GM21717 (cell line): ENCODE results near the gene ABTB1.
"Not testable (repeated sequence)": the region's sequence is repeated elsewhere in the genome, so short reads cannot be mapped to it uniquely, and the experiment has no call there.

Experiments
- ATAC-seq: cut with Tn5 transposase; IDR thresholded peaks from one replicate; pipeline ENCODE4 v1.9.1; 2021; ENCODE audit warnings: mild to moderate bottlenecking, moderate library complexity; ENCODE audit not compliant: unreplicated experiment

ABTB1 gene

DNA sequence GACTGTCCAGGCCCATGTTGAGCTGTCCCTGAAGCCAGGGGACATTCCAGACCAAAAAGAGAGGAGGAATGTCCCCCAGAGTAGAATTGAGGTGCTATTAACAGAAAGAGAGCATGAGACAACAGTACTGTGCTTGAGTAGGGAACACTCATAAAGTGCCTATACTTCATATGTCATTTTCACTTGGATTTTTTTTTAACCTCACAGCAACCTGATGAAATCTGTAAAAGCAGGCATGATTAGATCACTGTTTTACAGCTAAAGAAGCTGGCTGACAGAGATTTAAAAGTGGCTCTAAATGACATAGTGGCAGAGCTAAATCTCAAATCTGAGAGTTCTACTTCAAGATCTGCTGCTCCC is 24.9 kb upstream of the ABTB1 start:
- no peak for ATAC-seq

DNA sequence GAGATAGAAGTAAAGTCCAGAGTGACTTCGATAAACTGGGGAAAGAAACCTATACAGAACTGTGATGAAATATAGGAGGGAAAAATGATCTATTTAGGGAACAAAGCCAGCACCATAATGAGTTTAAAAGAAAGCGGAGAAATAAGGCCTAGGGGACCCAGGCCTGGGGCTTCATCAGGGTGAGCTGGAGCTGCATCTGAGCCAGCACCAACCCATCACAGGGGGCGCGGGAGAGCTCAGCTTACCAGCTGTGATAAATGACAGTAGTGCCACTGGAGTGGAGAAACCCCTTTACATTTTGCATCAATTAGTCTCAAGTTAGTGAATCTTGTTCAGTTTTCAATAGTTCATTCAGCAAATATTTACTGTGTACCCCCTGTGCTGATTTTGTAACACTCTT is 22.5 kb upstream of the ABTB1 start:
- ATAC-seq = no peak

DNA sequence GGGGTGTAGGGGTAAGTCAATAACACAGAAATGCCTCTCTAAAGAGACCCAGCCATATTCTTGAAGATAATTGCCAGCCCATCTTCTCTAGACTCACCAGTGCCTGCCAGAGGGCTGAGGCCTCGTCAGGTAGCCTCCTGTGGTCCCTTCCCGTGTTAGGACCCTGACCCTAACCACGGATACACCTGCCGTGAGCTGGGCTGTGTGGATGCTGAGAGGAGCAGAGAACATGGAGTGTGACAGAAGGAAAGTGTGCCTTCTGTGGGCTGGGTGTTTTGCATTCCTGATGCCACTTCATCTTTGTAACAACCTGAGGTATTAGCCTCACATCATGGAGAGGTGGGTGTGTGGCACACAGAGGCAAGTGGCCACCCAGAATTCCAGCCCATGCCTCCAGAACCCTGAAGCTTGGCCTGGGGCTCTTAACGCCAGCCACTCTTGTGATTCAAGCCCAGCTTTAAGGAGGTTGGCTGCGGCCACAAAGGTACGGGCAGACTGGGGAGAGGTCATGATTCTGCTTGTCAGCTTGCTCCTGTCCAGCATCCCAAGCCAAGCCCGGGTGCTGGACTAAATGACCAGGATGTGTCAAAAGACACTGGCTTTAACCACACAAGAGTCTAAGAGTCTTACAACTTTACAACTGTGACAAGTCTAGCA is 21.1 kb upstream of the ABTB1 start:
- no peak for ATAC-seq

DNA sequence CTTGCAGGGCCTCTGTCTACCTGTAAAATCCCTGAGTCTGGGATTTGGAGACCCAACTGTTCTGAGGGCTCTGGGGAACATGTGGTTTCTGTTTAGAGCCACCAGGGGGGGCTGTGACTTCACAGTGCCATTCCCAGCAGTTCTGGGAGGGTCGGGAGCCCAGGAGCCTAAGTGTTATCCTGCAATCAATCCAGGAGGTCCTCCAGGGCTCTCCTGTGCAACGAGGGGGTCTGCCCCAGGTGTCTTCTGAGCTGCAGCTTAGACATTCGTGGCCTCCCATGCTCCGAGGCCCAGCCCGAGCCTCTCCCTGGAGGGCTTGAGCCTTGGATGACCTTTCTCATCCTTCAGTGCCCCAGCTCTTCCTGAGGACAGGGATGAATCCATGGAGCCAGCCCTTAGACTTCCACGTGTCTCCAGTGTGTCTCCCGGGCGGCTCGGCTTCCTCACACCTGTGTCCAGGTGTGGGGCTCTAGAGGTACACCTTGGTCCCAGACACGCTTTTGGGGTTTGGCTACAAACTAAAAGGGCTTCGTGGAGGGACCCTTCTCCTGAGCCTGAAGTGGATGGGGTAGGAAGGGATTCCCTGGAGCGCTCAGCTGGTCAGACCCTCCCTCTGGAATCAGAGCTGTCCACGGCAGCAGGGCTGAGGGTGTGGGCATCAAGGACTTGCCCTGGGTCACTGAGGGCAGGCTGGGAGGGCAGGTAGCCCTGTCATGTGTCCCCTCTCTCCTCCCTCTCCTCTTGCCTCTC is 20.3 kb upstream of the ABTB1 start:
- ATAC-seq = no peak

DNA sequence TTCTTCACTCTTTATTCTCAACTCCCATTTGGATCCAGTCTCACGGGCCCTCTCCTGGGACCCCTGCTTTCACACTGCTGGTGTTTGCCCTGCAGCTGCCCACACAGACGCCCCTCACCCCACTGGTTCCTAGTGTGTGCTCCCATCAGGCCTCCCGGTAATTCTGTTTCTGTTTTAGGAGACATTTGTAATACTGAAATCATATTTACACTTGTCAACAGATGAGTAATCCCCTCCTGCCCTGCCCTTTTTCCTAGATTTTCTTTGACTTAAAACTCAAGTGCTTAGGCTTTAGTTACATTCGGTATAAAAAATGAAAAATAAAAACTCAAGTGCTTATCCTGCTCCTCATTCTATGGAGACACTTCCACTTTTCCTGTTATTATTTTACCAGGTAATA is 18.4 kb upstream of the ABTB1 start:
- ATAC-seq = no peak

DNA sequence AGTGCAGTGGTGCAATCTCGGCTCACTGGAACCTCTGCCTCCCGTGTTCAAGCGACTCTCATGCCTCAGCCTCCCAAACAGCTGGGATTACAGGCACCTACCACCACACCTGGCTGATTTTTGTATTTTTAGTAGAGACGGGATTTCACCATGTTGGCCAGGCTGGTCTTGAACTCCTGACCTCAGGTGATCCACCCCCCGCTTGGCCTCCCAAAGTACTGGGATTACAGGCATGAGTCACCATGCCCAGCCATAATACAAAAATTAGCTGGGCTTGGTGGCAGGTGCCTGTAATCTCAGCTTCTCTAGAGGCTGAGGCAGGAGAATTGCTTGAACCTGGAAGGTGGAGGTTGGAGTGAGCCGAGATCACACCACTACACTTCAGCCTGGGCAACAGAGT is 17.8 kb upstream of the ABTB1 start:
- ATAC-seq = not testable (repeated sequence)

DNA sequence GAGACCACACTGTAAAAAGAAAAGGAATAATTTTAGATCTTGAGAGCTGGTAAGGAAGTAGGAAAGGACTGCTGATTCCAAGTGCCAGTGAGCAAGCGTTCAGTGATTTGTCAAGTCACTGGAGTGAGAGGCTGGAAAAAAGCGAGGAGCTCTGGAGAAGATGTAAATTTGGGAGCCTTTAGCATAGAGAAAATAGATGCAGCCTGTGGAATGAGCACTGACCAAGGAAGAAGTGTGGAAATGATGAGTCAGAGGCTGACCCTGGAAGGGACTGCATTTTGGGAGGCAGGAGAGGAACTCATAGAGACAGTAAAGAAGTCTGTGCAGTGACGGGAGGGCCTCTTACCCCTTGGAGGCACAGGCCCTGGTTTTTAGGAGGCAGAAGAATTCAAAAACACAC is 17.1 kb upstream of the ABTB1 start:
- ATAC-seq = no peak

DNA sequence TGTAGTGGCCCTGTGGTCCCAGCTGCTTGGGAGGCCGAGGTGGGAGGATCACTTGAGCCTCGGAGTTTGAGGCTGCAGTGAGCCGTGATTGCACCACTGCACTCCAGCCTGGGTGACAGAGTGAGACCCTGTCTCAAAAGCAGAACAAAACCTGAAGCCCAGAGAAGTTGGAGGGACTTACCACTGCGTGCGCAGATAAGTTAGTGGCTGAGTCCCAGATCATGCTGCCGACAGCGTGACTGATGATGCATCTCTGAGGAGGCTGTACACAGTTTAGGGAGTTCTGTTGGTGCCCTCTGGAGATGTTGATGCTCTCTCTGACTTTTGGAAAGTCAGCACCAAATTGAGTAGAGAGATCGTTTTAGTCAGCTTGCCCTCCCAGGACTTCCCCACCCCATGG is 15.8 kb upstream of the ABTB1 start:
- ATAC-seq = no peak

DNA sequence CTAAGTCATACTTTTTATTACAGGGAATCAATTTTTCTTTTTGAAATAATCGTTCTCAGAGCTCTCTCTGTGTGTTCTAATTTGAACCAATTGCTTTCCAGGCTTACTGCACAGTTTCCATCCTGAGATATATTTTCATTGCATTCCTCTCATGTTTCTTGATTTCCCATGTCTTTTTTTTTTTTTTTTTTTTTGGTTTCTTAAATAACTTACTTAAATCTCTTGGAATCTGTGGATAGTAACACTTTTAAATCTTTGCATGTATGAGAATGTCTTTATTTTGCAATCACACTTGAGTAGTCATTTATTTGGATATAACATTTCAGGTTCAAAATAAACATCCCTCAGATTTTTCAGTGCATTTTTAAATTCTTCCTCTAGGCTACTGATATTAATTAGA is 14.5 kb upstream of the ABTB1 start:
- no peak for ATAC-seq

DNA sequence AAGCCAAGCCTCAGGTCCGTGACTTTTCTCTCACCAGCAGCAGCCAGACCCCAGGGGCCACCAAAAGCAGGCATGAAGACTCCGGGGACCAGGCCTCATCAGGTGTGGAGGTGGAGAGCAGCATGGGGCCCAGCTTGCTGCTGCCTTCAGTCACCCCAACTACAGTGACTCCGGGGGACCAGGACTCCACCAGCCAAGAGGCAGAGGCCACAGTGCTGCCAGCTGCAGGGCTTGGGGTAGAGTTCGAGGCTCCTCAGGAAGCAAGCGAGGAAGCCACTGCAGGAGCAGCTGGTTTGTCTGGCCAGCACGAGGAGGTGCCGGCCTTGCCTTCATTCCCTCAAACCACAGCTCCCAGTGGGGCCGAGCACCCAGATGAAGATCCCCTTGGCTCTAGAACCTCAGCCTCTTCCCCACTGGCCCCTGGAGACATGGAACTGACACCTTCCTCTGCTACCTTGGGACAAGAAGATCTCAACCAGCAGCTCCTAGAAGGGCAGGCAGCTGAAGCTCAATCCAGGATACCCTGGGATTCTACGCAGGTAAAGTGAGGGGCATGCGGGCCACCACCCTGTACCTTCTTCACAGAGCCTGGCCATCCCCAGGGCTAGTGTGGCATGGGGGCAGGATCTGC is 12.0 kb upstream of the ABTB1 start:
- ATAC-seq = no peak

DNA sequence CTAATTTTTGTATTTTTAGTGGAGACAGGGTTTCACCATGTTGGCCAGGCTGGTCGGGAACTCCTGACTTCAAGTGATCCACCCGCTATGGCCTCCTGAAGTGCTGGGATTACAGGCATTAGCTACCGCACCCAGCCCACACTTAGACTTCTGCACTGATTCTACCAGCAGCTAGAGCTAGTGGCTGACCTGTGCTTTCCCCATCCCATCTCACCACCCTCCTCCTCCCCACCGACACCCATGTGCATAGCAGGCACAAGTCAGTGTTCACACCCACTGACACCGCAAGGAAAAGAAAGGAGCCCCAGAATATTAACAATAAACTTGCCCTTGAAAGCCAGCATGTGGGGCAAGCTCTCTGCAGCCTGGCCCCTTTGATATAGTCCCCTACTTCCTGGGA is 11.2 kb upstream of the ABTB1 start:
- ATAC-seq = no peak

DNA sequence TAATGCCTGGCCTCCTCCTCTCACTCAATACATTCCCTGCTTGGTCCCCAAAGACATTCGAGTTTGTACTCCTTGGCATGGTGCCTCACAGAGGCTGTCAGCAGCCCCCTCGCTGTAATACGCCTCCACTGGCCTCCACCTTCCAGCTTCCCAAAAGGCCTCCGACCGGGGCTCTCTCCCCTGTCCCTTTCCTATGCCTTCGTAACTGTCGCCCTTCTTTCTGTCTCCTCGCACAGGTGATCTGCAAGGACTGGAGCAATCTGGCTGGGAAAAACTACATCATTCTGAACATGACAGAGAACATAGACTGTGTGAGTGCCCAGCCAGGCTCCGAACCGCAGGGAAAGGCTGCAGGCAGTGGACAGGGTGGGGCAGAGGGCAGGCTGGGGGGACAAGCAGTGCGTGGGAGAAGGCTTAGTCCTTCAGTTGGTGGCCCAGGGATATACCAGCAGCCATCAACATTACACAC is 10.7 kb upstream of the ABTB1 start:
- no peak for ATAC-seq

DNA sequence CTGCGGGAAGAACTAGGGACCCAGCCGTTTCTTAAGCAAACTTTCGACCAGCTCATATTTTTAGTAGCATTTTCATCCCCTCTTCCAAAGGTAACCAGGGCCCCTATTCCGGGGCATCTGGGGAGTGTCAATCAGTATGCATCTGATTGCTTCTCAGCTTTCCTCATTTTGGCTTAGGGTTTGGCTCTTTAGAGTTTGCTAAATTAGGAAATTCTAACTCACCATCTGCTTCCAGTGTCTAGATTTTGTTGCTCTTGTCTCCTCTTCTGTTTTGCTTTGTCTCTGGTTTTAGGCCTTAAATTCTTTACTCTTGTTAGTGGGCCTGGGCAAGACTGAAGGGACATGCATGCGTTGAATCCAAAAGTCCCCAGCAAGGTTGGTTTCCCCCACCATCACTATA is 9.6 kb upstream of the ABTB1 start:
- no peak for ATAC-seq

DNA sequence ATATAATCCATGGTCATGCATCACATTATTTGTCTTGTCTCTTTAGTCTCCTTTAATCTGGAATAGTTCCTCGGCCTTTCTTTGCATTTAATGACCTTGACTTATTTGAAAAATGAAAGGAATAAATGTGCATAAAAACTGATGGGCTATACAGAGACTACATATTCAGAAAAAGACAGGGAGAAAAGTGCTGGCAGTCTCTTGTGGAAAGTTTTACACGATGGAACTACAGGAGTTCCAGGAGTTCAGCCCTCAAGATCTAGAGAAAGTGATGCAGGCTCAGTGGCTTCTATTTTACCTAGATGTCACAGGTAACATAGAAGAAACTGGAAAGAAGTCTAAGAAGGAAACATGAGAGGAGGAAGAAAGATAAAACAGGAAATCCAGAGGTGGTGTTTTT is 7.6 kb upstream of the ABTB1 start:
- ATAC-seq = no peak

DNA sequence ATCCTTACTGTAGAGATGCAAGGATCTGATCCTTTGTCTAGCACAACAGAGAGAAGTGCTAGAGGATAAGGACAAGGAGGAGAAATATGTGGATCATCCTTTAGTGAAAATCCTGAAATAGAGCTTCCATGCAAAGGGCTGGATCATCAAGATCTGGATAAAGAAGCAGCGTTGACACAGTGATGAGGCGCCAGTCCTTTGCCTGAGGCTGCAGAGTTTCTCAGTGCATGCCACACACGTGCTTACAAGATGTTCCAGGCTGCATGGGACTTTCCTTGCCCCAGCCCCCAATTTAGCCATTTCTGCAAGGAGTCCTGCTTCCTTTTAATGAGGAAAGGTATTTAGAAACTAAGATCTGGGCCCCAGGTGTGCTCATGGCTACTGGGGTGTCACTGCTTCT is 7.2 kb upstream of the ABTB1 start:
- ATAC-seq = no peak

DNA sequence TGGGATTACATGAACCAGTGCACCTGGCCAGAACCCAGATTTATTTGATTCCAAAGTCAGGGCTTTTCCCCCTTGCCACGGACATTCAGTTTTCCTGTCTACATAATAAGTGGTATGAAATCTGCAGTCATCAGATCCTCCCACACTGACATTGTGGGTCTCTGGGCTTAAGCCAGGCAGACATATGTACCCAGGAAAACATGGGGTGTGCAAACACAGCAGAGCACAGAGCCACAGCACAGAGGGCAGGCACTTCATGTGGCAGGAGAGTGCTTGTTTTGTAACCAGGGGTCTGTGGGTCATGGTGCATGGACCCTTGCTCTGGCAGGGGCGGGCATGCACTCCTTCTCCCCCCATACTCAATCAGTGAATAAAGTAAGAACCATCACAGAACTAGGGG is 6.1 kb upstream of the ABTB1 start:
- no peak for ATAC-seq

DNA sequence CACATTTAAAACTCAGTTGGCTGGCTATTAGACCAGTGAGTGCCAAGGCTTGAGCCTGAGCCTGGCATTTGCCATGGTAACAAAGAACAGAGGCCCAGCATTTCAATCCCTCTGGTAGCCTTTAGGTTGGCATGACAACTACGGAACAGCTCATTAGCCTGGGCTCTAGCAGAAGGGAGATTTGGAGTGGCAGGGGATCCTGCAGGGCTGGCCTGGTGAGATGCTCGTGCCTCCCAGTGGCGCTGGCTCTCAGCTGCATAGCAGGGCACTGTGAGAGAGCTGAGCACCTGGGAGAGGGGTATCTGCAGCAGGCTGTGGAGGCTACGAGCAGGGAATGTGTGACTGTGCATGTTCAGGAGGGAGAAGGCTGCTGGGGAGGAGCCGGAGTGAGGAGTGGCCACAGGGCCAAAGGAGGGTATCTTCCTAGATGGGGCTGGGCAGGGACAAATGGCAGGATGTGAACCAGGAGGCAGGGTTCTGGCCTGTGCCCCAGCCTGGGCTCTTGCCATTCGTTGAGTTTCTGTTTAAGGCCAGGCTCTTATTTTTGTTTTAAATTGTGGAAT is 5.6 kb upstream of the ABTB1 start:
- no peak for ATAC-seq

DNA sequence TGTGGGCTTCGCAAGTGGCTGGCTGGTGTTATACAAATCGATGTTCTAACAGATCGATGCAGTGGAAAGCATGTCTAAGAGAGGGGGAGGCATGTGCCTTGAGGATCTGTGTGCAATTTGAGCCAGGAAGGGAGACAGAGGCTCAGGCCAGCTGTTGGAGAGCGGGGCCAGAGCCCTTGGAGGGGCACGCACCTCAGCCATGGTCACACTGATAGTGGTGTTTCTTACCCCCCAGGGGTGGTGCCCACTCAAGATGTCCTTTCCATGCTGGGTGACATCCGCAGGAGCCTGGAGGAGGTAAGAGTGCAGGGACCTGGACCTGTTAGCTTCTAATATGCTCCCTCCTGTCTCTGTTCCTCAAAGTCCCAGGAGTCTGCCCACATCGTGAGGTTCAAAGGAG is 3.8 kb upstream of the ABTB1 start:
- ATAC-seq = no peak

DNA sequence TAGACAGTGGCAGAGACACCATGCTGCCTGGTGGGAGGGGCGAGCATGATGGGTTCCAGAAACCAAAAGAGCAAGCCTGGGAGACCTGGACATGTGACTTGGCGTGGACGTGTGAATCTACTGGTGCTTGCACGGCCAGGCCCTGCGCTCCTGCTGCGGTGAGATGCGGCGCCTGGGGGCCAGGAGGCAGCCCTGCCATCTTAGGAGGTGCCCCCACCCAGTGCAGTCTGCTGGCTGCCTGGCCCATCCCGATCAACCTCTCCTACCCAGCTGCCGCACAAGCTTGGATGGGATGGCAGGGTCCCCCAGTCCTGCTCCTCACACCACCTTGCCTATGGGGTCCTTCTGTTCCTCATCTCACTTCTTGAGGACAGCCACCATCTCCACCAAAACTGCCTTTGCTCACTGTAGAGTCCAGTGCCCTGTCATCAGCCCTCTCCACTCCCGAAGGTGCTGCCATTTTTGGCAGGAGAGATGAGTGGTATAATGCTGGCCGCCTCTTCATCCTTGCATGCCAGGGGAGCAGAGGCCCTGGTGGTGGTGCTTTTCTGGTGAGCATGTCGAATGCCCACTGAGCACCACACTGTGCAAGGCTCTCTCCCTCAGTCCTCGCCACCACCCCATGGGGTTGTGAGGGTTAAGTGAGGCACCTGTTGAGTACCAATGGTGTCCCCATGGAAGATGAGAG is 3.1 kb upstream of the ABTB1 start:
- no peak for ATAC-seq

DNA sequence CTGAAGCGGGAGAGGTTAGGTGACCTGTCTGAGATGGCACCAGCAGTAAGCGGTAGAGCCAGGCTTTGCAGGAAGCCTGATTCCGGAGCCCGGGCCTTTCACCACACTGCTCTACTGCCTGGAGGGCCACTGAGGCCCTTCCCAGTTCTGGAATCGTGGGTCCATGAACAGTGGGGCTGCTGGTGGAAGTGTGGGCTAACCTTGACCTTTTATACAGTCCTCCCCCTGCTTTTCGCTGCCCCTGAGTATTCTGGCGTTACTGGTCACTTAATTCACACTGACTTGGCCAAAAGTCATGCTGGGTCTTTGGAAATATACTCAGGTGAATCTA is 2.6 kb upstream of the ABTB1 start:
- ATAC-seq = no peak

DNA sequence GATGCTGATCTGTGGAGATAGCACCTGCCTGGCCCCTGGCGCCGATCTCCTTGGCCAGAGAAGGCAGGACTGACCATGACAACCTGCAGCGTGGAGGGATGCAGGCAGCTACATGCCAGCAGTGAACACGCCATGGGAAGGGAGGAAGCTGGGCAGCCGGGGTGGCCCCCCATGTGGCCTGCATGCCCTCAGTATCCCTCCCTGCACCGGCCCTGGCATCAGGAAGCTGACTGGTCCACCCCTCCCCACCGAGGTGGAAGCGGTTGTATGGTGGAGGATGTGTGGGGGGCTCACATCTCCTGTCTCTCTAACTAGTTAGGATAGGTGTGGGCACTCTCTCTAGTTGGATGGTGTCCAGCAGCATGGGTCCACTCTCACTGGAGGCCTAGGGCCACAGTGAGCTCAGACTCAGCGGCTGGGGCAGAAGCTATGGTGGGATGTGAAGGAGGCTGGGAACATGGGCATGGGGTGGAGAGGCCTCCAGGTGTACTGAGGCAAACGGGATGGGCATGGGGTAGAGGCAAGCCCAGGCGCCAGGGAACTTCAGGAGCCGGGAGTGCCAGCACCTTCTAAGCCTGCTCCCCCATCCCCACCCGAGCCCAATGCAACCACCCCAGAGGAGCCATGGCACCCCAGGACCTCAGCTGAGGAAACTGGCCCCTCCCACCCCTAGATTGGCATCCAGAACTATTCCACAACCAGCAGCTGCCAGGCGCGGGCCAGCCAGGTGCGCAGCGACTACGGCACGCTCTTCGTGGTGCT is 1.8 kb upstream of the ABTB1 start:
- no peak for ATAC-seq
